Common myeloid progenitor, CD34-positive (primary cell): ENCODE data around the gene PNLIPRP2.

Experiments
- CTCF ChIA-PET: fragments of 350-600 bp; sonication (Branson Sonifier 250); formaldehyde crosslinking; loops from one replicate; lab custom pipeline; 2021; ENCODE audit warnings: antibody characterized with exemption; lab: Charles Lee
- POLR2A ChIA-PET: fragments of 350-600 bp; sonication (Branson Sonifier 250); formaldehyde crosslinking; loops from one replicate; lab custom pipeline; 2021; ENCODE audit warnings: antibody characterized with exemption; lab: Charles Lee
- DNase-seq, 3 donors: peaks; one replicate each; pipeline versions ENCODE4 v3.0.0 to v3.0.0-alpha.2; 2013
- H3K27ac ChIP-seq, 2 experiments: 1 replicate in 1 of 2; 2 replicates in 1 of 2; pipeline ENCODE4 v1.7.0; 2013; ENCODE audit warnings: inconsistent platforms in 2 of 2, low read length in 2 of 2, mild to moderate bottlenecking in 2 of 2, low read depth in 1 of 2, moderate library complexity in 1 of 2; ENCODE audit not compliant: severe bottlenecking in 2 of 2, insufficient read depth in 1 of 2, poor library complexity in 1 of 2
- H3K27me3 ChIP-seq, 5 experiments: replicated peaks in 2 of 5; 1 replicate in 3 of 5; 2 replicates in 2 of 5; pipeline versions ENCODE4 v1.6.1 to v1.7.0; 2013; ENCODE audit warnings: low read length in 4 of 5, mild to moderate bottlenecking in 2 of 5, moderate library complexity in 2 of 5, inconsistent platforms in 1 of 5; ENCODE audit not compliant: insufficient read depth in 5 of 5, control insufficient read depth in 4 of 5
- H3K36me3 ChIP-seq, 4 experiments: 1 replicate in 2 of 4; 2 replicates in 2 of 4; pipeline versions ENCODE4 v1.6.1 to v1.7.0; 2013; ENCODE audit warnings: low read length in 3 of 4, control low read depth in 1 of 4, mild to moderate bottlenecking in 1 of 4; ENCODE audit not compliant: control insufficient read depth in 4 of 4, insufficient read depth in 4 of 4
- H3K4me1 ChIP-seq, 4 experiments: 1 replicate in 3 of 4; 2 replicates in 1 of 4; pipeline versions ENCODE4 v1.6.1 to v1.7.1; 2013; ENCODE audit warnings: low read length in 3 of 4, mild to moderate bottlenecking in 3 of 4, control low read depth in 1 of 4, inconsistent platforms in 1 of 4, moderate library complexity in 1 of 4; ENCODE audit not compliant: control insufficient read depth in 4 of 4, insufficient read depth in 4 of 4; ENCODE audit errors: control extremely low read depth in 1 of 4
- H3K4me3 ChIP-seq, 7 experiments: 1 replicate in 4 of 7; 2 replicates in 3 of 7; pipeline versions ENCODE4 v1.5.1 to v1.7.0; 2013; ENCODE audit warnings: mild to moderate bottlenecking in 7 of 7, low read length in 6 of 7, moderate library complexity in 6 of 7, inconsistent platforms in 2 of 7, low read depth in 2 of 7, control low read depth in 1 of 7; ENCODE audit not compliant: insufficient read depth in 4 of 7, control insufficient read depth in 1 of 7; ENCODE audit errors: extremely low read depth in 1 of 7
- H3K9me3 ChIP-seq, 5 experiments: 1 replicate in 4 of 5; 2 replicates in 1 of 5; pipeline versions ENCODE4 v1.6.1 to v1.7.1; 2013; ENCODE audit warnings: low read length in 4 of 5, mild to moderate bottlenecking in 2 of 5, inconsistent platforms in 1 of 5, low read depth in 1 of 5, moderate library complexity in 1 of 5; ENCODE audit not compliant: control insufficient read depth in 4 of 5, insufficient read depth in 2 of 5; ENCODE audit errors: control extremely low read depth in 1 of 5
- WGBS: methylation state at CpG from one replicate; pipeline ENCODE4 v1.1.5; 2013; ENCODE audit not compliant: insufficient coverage; 5-methylcytosine and 5-hydroxymethylcytosine counted together

Gene PNLIPRP2

DNA sequence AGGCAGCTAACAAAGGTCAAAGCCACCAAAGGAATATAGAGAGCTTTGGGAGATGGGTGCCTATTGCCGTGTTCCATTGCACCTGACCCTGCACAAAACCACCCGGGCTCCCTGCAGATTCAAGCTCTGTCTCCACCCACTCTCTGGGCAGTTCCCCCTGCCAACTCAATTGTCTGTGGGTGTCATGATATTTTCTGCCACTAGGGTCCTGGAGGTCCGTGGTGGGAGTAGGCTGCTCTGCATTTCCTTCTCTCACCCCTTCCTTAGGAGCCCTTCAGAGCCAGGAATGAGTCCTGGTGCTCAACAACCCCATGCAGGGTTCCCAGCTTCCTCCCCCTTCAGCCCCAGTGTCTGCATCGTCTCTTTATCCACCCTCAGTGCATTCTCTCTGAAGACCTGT, 34.1 kb downstream of the PNLIPRP2 start:
- H3K27ac ChIP-seq = no peak overlapping the region
- ChIA-PET POLR2A (no interaction called here), CTCF (no interaction called here)
- 100% methylated on average over 1 of the region's 4 CpGs for WGBS
- H3K27me3 ChIP-seq = peaks cover 0 to 6% (median 0%) of the 10 kb centered on the region in 5 experiments
- H3K4me1 ChIP-seq = no peaks in the 10 kb centered on the region
- H3K36me3 ChIP-seq = no peaks in the 10 kb centered on the region
- peak; percentile 3 to 16 (median 6) for DNase-seq
- peaks cover 0 to 5% (median 0%) of the 10 kb centered on the region in 5 experiments for H3K9me3 ChIP-seq
- no peak overlapping the region for H3K4me3 ChIP-seq

DNA sequence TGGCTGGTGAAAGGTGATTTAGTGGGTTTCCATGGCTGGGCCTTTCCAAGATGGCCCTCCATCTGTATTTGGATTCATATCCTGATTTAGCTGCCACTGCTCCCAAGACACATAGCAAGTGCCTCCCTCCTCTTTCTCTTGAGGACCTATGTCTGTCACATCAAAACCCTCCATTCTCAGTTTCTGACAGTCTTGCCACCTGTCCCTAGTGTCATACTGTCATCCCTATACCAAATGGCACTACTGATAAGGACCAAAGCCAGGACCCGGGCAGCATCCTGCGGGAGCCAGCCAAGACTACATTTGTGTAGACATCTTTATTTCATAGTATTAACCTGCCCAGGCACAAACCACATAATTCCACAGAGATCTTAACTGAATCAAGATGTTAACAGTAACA, 34.8 kb downstream of the PNLIPRP2 start:
- H3K4me1 ChIP-seq = no peaks in the 10 kb centered on the region
- DNase-seq = no peak
- H3K27me3 ChIP-seq = peaks cover 0 to 6% (median 0%) of the 10 kb centered on the region in 5 experiments
- peaks cover 0 to 5% (median 0%) of the 10 kb centered on the region in 5 experiments for H3K9me3 ChIP-seq
- no CpG with 5 or more reads among the region's 2 CpGs for WGBS
- H3K27ac ChIP-seq = no peak overlapping the region
- H3K4me3 ChIP-seq = no peak overlapping the region
- POLR2A ChIA-PET = no interaction called here
- H3K36me3 ChIP-seq = no peaks in the 10 kb centered on the region
- CTCF ChIA-PET = no interaction called here

DNA sequence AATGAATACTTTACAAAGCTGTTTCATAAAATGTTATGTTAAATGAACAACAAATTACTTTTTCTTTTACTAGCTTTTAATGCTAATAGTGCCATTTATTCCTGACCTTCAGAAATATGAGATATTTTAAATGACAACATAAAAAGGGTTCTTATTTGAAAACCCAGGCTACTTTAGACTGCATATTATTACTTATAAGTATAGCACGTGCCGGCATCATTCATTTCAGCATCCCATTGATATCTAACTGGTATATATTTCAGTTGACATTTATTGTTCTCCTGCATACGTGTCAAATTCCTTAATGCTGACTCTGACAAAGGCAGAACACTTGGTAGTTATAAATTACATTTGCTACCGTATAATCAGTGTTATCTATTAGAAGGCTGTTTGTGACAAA, 35.3 kb downstream of the PNLIPRP2 start:
- no peak for DNase-seq
- Histone ChIP-seq H3K4me1 (no peaks in the 10 kb centered on the region), H3K27me3 (peaks cover 0 to 6% (median 0%) of the 10 kb centered on the region in 5 experiments), H3K27ac (no peak overlapping the region), H3K4me3 (no peak overlapping the region), H3K36me3 (no peaks in the 10 kb centered on the region), H3K9me3 (peaks cover 0 to 3% (median 0%) of the 10 kb centered on the region in 5 experiments)
- CTCF ChIA-PET = no interaction called here
- POLR2A ChIA-PET = no interaction called here
- no CpG with 5 or more reads among the region's 4 CpGs for WGBS

DNA sequence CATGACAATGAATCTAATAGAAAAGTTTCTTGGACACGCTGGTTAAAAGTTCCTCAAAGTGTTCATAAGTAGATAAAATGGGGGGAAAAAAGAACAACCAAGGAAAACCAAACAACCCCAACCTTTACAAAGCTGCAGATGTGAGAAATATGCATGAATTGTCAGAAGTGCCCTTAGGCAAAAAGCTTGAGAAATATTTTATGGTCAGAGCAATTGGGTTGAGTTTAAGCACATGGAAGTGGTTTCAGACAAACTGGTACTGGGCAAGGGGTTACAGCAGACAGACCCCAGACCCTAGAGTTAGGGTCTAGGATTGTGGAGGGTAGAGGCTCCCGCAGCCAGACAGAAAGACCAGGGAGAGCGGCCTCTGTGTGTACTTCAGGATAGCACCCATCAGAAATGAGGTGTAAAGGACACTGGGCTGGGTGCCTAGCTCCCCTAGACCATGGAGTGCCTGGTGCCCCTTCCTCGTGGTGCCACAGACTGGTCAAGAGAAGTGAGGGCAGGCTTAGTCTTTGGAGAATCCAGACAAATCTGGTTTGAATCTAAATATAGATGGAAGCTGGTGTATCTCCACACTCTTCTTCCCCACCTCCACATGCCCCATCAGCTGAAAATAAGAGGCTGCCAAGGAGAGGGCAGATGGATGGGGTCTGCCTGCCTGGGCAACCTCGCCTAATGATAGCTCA, 37.3 kb downstream of the PNLIPRP2 start:
- no peaks in the 10 kb centered on the region for H3K36me3 ChIP-seq
- CTCF ChIA-PET = interaction anchor here (1.2 kb wide), 1 partner anchor 44 kb away, joined by 3 read pairs; no protein-coding TSS in a partner anchor
- no peak overlapping the region for H3K4me3 ChIP-seq
- 93% methylated on average over 3 of the region's 5 CpGs for WGBS
- POLR2A ChIA-PET = no interaction called here
- no peak overlapping the region for H3K27ac ChIP-seq
- no peaks in the 10 kb centered on the region for H3K9me3 ChIP-seq
- H3K4me1 ChIP-seq = no peaks in the 10 kb centered on the region
- no peak for DNase-seq
- peaks cover 0 to 6% (median 0%) of the 10 kb centered on the region in 5 experiments for H3K27me3 ChIP-seq

DNA sequence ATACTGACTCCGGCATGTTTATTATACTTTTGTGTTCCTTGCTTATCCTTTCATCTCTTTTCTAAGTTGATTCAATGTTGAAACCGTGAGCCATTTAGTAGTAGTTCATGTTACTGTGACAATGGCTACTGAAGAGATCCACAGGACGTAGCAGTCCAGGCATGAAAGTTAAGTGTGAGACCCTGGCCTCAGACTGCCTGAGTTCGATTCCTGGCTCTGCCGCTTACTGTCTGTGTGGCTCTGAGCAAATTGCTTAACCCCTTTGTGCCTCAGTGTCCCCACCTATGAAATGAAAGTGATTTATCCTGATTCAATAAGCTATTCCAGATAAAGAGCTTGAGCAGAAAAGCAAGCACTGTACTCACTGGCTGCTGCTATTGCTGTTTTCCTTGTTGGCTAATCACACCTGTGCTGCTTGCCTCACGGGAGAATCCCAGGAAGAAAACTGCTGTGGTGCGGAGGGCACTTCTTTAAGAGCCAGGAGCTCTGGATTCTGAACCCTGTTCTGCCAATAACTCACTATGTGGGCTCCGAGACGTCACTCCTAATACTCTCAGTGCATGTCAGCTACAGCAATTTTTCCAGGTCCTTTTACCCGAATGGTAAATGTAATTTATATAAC, 38.4 kb downstream of the PNLIPRP2 start:
- H3K4me3 ChIP-seq = no peak overlapping the region
- DNase-seq = no peak
- H3K36me3 ChIP-seq = no peaks in the 10 kb centered on the region
- no peaks in the 10 kb centered on the region for H3K9me3 ChIP-seq
- H3K27me3 ChIP-seq = peaks cover 0 to 9% (median 0%) of the 10 kb centered on the region in 5 experiments
- WGBS = 96% methylated on average over 6 of the region's 10 CpGs
- POLR2A ChIA-PET = interaction anchor here (0.7 kb wide), 1 partner anchor 12 kb away, joined by 3 read pairs; no protein-coding TSS in a partner anchor
- H3K4me1 ChIP-seq = no peaks in the 10 kb centered on the region
- no peak overlapping the region for H3K27ac ChIP-seq
- CTCF ChIA-PET = interaction anchor here (0.7 to 1.2 kb wide), 2 partner anchors 11 to 43 kb away, joined by 3 read pairs; no protein-coding TSS in a partner anchor

DNA sequence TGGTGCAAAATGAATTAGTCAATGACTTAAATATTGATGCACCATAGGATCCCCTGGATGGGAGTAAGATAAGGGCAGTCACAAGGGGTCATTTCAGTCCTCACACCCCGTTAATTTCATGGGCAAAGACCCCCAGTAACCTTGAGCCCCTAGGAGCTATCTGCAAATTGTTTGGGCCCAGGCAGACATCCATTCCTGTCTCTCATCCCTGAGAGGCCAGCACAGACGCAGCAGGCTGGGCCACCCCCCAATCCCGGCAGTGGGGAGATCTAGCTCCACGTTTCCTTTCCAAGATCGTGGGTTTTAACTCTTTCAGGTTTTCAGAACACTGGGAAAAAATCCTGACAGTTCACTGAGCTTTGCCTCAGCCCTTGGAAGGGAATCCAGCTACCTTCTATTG, 40.1 kb downstream of the PNLIPRP2 start:
- ChIA-PET CTCF (no interaction called here), POLR2A (no interaction called here)
- 95% methylated on average over 5 of the region's 5 CpGs for whole genome bisulfite sequencing
- DNase-seq = no peak
- Histone ChIP-seq H3K36me3 (no peaks in the 10 kb centered on the region), H3K27me3 (peaks cover 0 to 4% (median 0%) of the 10 kb centered on the region in 5 experiments), H3K4me1 (no peaks in the 10 kb centered on the region), H3K9me3 (no peaks in the 10 kb centered on the region), H3K4me3 (no peak overlapping the region), H3K27ac (no peak overlapping the region)

DNA sequence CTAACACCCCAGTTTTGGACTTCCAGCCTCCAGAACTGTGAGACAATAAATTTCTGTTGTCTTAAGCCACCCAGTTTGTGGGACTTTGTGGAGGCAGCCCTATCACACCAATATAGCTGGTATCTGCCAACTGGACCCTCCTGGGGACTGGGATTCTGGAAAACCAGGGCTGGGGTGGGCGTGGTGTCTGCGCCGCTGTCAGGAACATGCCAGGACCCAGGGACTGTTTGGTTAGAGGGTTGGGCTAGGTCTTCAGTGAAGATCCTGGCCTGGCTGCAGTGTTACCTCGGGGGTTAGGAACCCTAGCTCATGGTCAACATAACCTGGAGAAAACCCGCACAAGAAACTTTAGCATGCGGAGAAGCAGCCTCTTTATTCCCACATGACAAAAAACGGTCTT, 42.6 kb downstream of the PNLIPRP2 start:
- no peak overlapping the region for H3K27ac ChIP-seq
- 96% methylated on average over 7 of the region's 7 CpGs for WGBS
- DNase-seq = no peak
- no peaks in the 10 kb centered on the region for H3K9me3 ChIP-seq
- H3K36me3 ChIP-seq = no peaks in the 10 kb centered on the region
- no peak overlapping the region for H3K4me3 ChIP-seq
- CTCF ChIA-PET = no interaction called here
- H3K27me3 ChIP-seq = peaks cover 0 to 17% (median 2%) of the 10 kb centered on the region in 5 experiments
- POLR2A ChIA-PET = no interaction called here
- no peaks in the 10 kb centered on the region for H3K4me1 ChIP-seq
